HepG2 (cell line): ENCODE measurements around the gene TMEM238. TPM values are rescaled to one million over a fixed set of nuclear protein-coding genes. Genes with fewer than 3 reads are reported as not detected.

ENCODE experiments used
- ATAC-seq: fragments of 200-7000 bp; cut with Tn5 transposase; 3 replicates; pipeline ENCODE4 v1.9.1; 2020; ENCODE audit warnings: mild to moderate bottlenecking, moderate library complexity
- BruUV-seq: library from RNA; stranded (reverse); fragments of 400-500 nt; replicated peaks from 2 replicates; lab custom pipeline; 2021; lab: Mats Ljungman, UMichigan
- CTCF ChIA-PET: fragments of 300-600 bp; formaldehyde crosslinking; extraction: SDS; loops from one replicate; lab custom pipeline; 2021; ENCODE audit warnings: low total read pairs, inconsistent platforms, low intra/inter-chr PET ratio; lab: Yijun Ruan, JAX
- POLR2A ChIA-PET: fragments of 350-600 bp; sonication (Branson Sonifier 250); formaldehyde crosslinking; loops from one replicate; lab custom pipeline; 2020; ENCODE audit warnings: antibody characterized with exemption, inconsistent platforms; lab: Yijun Ruan, JAX
- DNase-seq: peaks from one replicate; pipeline ENCODE4 v3.0.0-alpha.2; 2015; ENCODE audit warnings: low spot score
- FAIRE-seq: peaks from 3 replicates; lab custom pipeline; 2011; peaks lifted over from hg19 to GRCh38; lab: Jason Lieb, UNC
- H2AFZ ChIP-seq: one replicate; pipeline ENCODE4 v1.6.1; 2011; ENCODE audit warnings: low read length, inconsistent platforms
- H3K27ac ChIP-seq: fragments of 300-600 bp; 3 replicates; pipeline ENCODE4 v1.8.0; 2011; ENCODE audit warnings: mixed run types, mild to moderate bottlenecking, mixed read lengths, low read length, inconsistent platforms; ENCODE audit not compliant: insufficient read depth; ENCODE audit errors: extremely low read length
- H3K27me3 ChIP-seq, 2 experiments: fragments of 200-600 bp in 1 of 2; 2 replicates in 1 of 2; 3 replicates in 1 of 2; pipeline versions ENCODE4 v1.6.0 to v1.8.0; 2011; ENCODE audit warnings: low read length in 2 of 2, mild to moderate bottlenecking in 2 of 2, moderate library complexity in 2 of 2, inconsistent platforms in 1 of 2; ENCODE audit not compliant: insufficient read depth in 2 of 2, control insufficient read depth in 1 of 2
- H3K36me3 ChIP-seq, 2 experiments: fragments of 200-600 bp in 1 of 2; replicated peaks in 1 of 2; 2 replicates in 1 of 2; 3 replicates in 1 of 2; pipeline versions ENCODE4 v1.5.1 to v1.8.0; 2011; ENCODE audit warnings: low read length in 2 of 2, inconsistent platforms in 1 of 2; ENCODE audit not compliant: insufficient read depth in 2 of 2, control insufficient read depth in 1 of 2
- H3K4me1 ChIP-seq: 2 replicates; pipeline ENCODE4 v1.5.1; 2012; ENCODE audit warnings: low read length, inconsistent platforms; ENCODE audit not compliant: insufficient read depth
- H3K4me2 ChIP-seq: 2 replicates; pipeline ENCODE4 v1.6.0; 2011; ENCODE audit warnings: low read depth, low read length, inconsistent platforms
- H3K4me3 ChIP-seq, 3 experiments: fragments of 200-600 bp in 1 of 3; sonication (generic), shearing (Covaris generic) in 1 of 3; replicated peaks in 1 of 3; 2 replicates each; pipeline ENCODE4 v1.5.1; 2011 to 2016; ENCODE audit warnings: low read length in 3 of 3, inconsistent platforms in 2 of 3, low read depth in 2 of 3, mild to moderate bottlenecking in 2 of 3, control low read depth in 1 of 3, mixed read lengths in 1 of 3; ENCODE audit not compliant: insufficient read depth in 1 of 3
- H3K79me2 ChIP-seq: one replicate; pipeline ENCODE4 v1.6.1; 2011; ENCODE audit warnings: low read length, inconsistent platforms; ENCODE audit not compliant: insufficient read depth
- H3K9ac ChIP-seq: 2 replicates; pipeline ENCODE4 v1.6.0; 2011; ENCODE audit warnings: mild to moderate bottlenecking, low read depth, low read length, inconsistent platforms; ENCODE audit not compliant: insufficient read depth
- H3K9me3 ChIP-seq: 2 replicates; pipeline ENCODE4 v1.5.1; 2012; ENCODE audit warnings: mild to moderate bottlenecking, low read length
- H4K20me1 ChIP-seq: 2 replicates; pipeline ENCODE4 v1.6.0; 2011; ENCODE audit warnings: inconsistent platforms, mild to moderate bottlenecking, low read length, moderate library complexity; ENCODE audit not compliant: insufficient read depth
- ATF7 ChIP-seq, 2 experiments: fragments of 450-650 bp in 1 of 2; sonication (generic) in 1 of 2; formaldehyde crosslinking in 1 of 2; IDR thresholded peaks; 2 replicates each; pipeline versions ENCODE4 v1.4.0 to v1.6.1; 2016 to 2020; ENCODE audit warnings: antibody characterized with exemption in 1 of 2, mild to moderate bottlenecking in 1 of 2, missing genetic modification reagents in 1 of 2
- CREB1 ChIP-seq, 2 experiments: fragments of 450-650 bp in 1 of 2; IDR thresholded peaks; 2 replicates each; pipeline ENCODE4 v1.6.1; 2016 to 2017; ENCODE audit warnings: control low read depth in 1 of 2, mild to moderate bottlenecking in 1 of 2, missing compliant biosample characterization in 1 of 2, missing genetic modification characterization in 1 of 2
- HNF4G ChIP-seq, 2 experiments: sonication (generic) in 1 of 2; formaldehyde crosslinking in 1 of 2; IDR thresholded peaks; 2 replicates each; pipeline versions ENCODE4 v1.4.0 to v1.6.1; 2011 to 2020; ENCODE audit warnings: borderline replicate concordance in 2 of 2, low read depth in 2 of 2, mild to moderate bottlenecking in 2 of 2, low read length in 1 of 2, missing genetic modification reagents in 1 of 2, moderate library complexity in 1 of 2
- ZNF33A ChIP-seq: sonication (generic); formaldehyde crosslinking; IDR thresholded peaks from 2 replicates; pipeline ENCODE4 v1.5.1; 2020; ENCODE audit warnings: missing genetic modification reagents, mild to moderate bottlenecking, moderate library complexity, borderline replicate concordance
- ZNF570 ChIP-seq: sonication (generic); formaldehyde crosslinking; IDR thresholded peaks from 2 replicates; pipeline ENCODE4 v1.4.0; 2020; ENCODE audit warnings: mild to moderate bottlenecking, missing genetic modification reagents, borderline replicate concordance
- ZNF616 ChIP-seq: sonication (generic); formaldehyde crosslinking; IDR thresholded peaks from 2 replicates; pipeline ENCODE4 v1.5.0; 2020; ENCODE audit warnings: low read depth, mild to moderate bottlenecking, missing genetic modification reagents
- ZNF678 ChIP-seq: sonication (generic); formaldehyde crosslinking; IDR thresholded peaks from 2 replicates; pipeline ENCODE4 v1.4.0; 2020; ENCODE audit warnings: mild to moderate bottlenecking, missing genetic modification reagents
- WGBS: methylation state at CpG from one replicate; pipeline ENCODE4 v1.1.6; 2017; ENCODE audit warnings: low lambda C conversion rate; 5-methylcytosine and 5-hydroxymethylcytosine counted together
- in situ Hi-C: cut with HindIII; loops from 2 replicates; pipeline ENCODE4 v1.10.0; 2017; ENCODE audit warnings: low pct_unique_long_range_greater_than_20kb; ENCODE audit not compliant: extremely low pct_ligation_motif_present
- intact Hi-C: fragments of 100-400 bp; cut with micrococcal nuclease; formaldehyde crosslinking; loops from one replicate; pipeline ENCODE4 v1.10.0; 2022; ENCODE audit not compliant: unreplicated experiment
- polyA plus RNA-seq, 8 experiments: library from polyadenylated mRNA; depleted of rRNA in 3 of 8; stranded (reverse) in 7 of 8; unstranded in 1 of 8; fragments of >200 nt; fragmentation: Illumina TruSeq in 4 of 8; extraction: Trizol in 4 of 8; gene quantifications; 2 replicates each; pipeline versions ENCODE4 v1.2.1 to v1.2.3, GENCODE V29; 2011 to 2016; ENCODE audit warnings: low read depth in 4 of 8, missing spikeins in 1 of 8, mixed read lengths in 1 of 8; ENCODE audit not compliant: insufficient read depth in 1 of 8
- total RNA-seq, 5 experiments: library from RNA; depleted of rRNA; stranded (reverse); fragments of >200 nt; fragmentation: Illumina TruSeq; extraction: Trizol; gene quantifications; 2 replicates each; pipeline ENCODE4 v1.2.3, GENCODE V29; 2016; ENCODE audit warnings: low read depth in 1 of 5
- TF ChIP-seq, protein P1 (sequence below): sonication (generic); formaldehyde crosslinking; IDR thresholded peaks from 2 replicates; pipeline ENCODE4 v1.5.1; 2020; ENCODE audit warnings: mild to moderate bottlenecking, missing genetic modification reagents, borderline replicate concordance
- TF ChIP-seq, protein P2 (sequence below): sonication (generic); formaldehyde crosslinking; IDR thresholded peaks from 2 replicates; pipeline ENCODE4 v1.5.0; 2020; ENCODE audit warnings: missing genetic modification reagents
- TF ChIP-seq, protein P3 (sequence below): sonication (generic); formaldehyde crosslinking; IDR thresholded peaks from 2 replicates; pipeline ENCODE4 v1.8.0; 2022; ENCODE audit warnings: missing genetic modification reagents, mild to moderate bottlenecking, borderline replicate concordance

TMEM238 gene
- total and polyA plus RNA-seq, 2 of the 13 experiments (the other 11 are each of a cell fraction or from before 2014, with no cell fraction given), result not detected

DNA sequence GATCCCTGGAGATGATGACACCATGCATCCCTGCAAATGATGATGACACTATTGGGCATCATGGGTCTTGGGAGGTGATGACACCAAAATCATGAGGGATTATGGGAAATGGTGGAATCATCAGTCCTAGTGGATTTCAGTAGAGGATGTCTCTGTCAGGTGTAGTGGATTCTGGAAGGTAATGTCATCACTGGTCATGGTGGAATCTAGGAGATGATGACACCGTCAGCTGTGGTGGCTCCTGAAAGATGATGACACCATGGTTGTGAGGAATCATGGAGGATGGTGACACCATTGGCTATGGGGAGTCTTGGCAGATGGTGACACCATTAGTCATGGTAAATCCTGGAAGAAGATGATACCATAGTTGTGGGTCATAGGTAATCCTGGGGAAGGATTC, 47.1 kb upstream of the TMEM238 start:
- FAIRE-seq (no peak), DNase-seq (no peak), ATAC-seq (no peak)
- Histone ChIP-seq H3K79me2 (no peaks in the 10 kb centered on the region), H3K4me2 (no peak overlapping the region), H3K4me3 (no peak overlapping the region), H3K27ac (no peak overlapping the region), H3K4me1 (no peaks in the 10 kb centered on the region), H3K9ac (no peak overlapping the region), H3K36me3 (no peaks in the 10 kb centered on the region), H3K9me3 (no peaks in the 10 kb centered on the region), H4K20me1 (no peaks in the 10 kb centered on the region), H2AFZ (no peak overlapping the region), H3K27me3 (peaks cover 2 to 3% of the 10 kb centered on the region in 2 experiments; a peak in 1 of 5 replicates)
- CTCF ChIA-PET, result no interaction called here
- TF ChIP-seq, protein P1, sequence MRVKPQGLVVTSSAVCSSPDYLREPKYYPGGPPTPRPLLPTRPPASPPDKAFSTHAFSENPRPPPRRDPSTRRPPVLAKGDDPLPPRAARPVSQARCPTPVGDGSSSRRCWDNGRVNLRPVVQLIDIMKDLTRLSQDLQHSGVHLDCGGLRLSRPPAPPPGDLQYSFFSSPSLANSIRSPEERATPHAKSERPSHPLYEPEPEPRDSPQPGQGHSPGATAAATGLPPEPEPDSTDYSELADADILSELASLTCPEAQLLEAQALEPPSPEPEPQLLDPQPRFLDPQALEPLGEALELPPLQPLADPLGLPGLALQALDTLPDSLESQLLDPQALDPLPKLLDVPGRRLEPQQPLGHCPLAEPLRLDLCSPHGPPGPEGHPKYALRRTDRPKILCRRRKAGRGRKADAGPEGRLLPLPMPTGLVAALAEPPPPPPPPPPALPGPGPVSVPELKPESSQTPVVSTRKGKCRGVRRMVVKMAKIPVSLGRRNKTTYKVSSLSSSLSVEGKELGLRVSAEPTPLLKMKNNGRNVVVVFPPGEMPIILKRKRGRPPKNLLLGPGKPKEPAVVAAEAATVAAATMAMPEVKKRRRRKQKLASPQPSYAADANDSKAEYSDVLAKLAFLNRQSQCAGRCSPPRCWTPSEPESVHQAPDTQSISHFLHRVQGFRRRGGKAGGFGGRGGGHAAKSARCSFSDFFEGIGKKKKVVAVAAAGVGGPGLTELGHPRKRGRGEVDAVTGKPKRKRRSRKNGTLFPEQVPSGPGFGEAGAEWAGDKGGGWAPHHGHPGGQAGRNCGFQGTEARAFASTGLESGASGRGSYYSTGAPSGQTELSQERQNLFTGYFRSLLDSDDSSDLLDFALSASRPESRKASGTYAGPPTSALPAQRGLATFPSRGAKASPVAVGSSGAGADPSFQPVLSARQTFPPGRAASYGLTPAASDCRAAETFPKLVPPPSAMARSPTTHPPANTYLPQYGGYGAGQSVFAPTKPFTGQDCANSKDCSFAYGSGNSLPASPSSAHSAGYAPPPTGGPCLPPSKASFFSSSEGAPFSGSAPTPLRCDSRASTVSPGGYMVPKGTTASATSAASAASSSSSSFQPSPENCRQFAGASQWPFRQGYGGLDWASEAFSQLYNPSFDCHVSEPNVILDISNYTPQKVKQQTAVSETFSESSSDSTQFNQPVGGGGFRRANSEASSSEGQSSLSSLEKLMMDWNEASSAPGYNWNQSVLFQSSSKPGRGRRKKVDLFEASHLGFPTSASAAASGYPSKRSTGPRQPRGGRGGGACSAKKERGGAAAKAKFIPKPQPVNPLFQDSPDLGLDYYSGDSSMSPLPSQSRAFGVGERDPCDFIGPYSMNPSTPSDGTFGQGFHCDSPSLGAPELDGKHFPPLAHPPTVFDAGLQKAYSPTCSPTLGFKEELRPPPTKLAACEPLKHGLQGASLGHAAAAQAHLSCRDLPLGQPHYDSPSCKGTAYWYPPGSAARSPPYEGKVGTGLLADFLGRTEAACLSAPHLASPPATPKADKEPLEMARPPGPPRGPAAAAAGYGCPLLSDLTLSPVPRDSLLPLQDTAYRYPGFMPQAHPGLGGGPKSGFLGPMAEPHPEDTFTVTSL (CRISPR knock-in tag), result no peak
- TF ChIP-seq ZNF570 (CRISPR knock-in tag) (no peak), HNF4G (IDR thresholded peaks at IDR 0.05; ENCODE audit: borderline replicate concordance, low read depth, low read length) (no peak), HNF4G (CRISPR knock-in tag; IDR thresholded peaks at IDR 0.05; ENCODE audit: borderline replicate concordance, low read depth) (no peak), ATF7 (IDR thresholded peaks at IDR 0.05) (peak; percentile 14; the same call in 1 of the 2 replicates), ATF7 (CRISPR knock-in tag; IDR thresholded peaks at IDR 0.05) (no peak), ZNF33A (CRISPR knock-in tag) (no peak), ZNF616 (CRISPR knock-in tag) (no peak), ZNF678 (CRISPR knock-in tag) (no peak), CREB1 (IDR thresholded peaks at IDR 0.05) (peak; percentile 80), CREB1 (CRISPR knock-in tag; IDR thresholded peaks at IDR 0.05) (no peak)
- TF ChIP-seq, protein P2, sequence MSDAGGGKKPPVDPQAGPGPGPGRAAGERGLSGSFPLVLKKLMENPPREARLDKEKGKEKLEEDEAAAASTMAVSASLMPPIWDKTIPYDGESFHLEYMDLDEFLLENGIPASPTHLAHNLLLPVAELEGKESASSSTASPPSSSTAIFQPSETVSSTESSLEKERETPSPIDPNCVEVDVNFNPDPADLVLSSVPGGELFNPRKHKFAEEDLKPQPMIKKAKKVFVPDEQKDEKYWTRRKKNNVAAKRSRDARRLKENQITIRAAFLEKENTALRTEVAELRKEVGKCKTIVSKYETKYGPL (CRISPR knock-in tag), result no peak
- TF ChIP-seq, protein P3, sequence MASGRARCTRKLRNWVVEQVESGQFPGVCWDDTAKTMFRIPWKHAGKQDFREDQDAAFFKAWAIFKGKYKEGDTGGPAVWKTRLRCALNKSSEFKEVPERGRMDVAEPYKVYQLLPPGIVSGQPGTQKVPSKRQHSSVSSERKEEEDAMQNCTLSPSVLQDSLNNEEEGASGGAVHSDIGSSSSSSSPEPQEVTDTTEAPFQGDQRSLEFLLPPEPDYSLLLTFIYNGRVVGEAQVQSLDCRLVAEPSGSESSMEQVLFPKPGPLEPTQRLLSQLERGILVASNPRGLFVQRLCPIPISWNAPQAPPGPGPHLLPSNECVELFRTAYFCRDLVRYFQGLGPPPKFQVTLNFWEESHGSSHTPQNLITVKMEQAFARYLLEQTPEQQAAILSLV (CRISPR knock-in tag), result no peak
- no TSS peak for BruUV-seq
- POLR2A ChIA-PET, result no interaction called here
- WGBS, result 40% methylated on average over 1 of the region's 1 CpG
- in situ Hi-C loops, result no loop called here
- intact Hi-C loops, result no loop called here
